Heart left ventricle (tissue), 16 donors: Measurements from ENCODE around the gene PILRB. TPM values are rescaled to one million over a fixed set of nuclear protein-coding genes. Genes with fewer than 3 reads are reported as not detected.

ENCODE experiments used
- ATAC-seq, 4 donors: fragments of 200-7000 bp; cut with Tn5 transposase; one replicate each; pipeline ENCODE4 v1.9.1; 2020 to 2022; ENCODE audit warnings: moderate library complexity in 4 of 4, mild to moderate bottlenecking in 3 of 4, moderate number of reproducible peaks in 1 of 4
- DNase-seq, 5 donors: peaks; one replicate each; pipeline ENCODE4 v3.0.0-alpha.2; 2020
- H3K27ac ChIP-seq, 12 donors: fragments of 200-600 bp; sonication (generic) in 4 of 12; one replicate each; pipeline versions ENCODE4 v1.5.0 to v1.8.0; 2016 to 2022; ENCODE audit warnings: mild to moderate bottlenecking in 2 of 12
- H3K27me3 ChIP-seq, 9 donors: fragments of 200-600 bp; sonication (generic) in 2 of 9; one replicate each; pipeline versions ENCODE4 v1.5.1 to v1.8.0; 2016 to 2022; ENCODE audit warnings: mild to moderate bottlenecking in 3 of 9
- H3K36me3 ChIP-seq, 9 donors: fragments of 200-600 bp; sonication (generic) in 2 of 9; one replicate each; pipeline versions ENCODE4 v1.5.0 to v1.8.0; 2018 to 2022; ENCODE audit warnings: mild to moderate bottlenecking in 2 of 9
- H3K4me1 ChIP-seq, 12 donors: fragments of 200-600 bp; sonication (generic) in 4 of 12; one replicate each; pipeline versions ENCODE4 v1.5.0 to v1.8.0; 2016 to 2022; ENCODE audit warnings: mild to moderate bottlenecking in 3 of 12
- H3K4me3 ChIP-seq, 12 donors: fragments of 200-600 bp; sonication (generic) in 4 of 12; one replicate each; pipeline versions ENCODE4 v1.5.0 to v1.8.0; 2017 to 2022; ENCODE audit warnings: mild to moderate bottlenecking in 9 of 12, moderate library complexity in 4 of 12
- H3K9me3 ChIP-seq, 12 donors: fragments of 200-600 bp; sonication (generic) in 4 of 12; one replicate each; pipeline versions ENCODE4 v1.5.0 to v1.8.0; 2016 to 2022; ENCODE audit warnings: mild to moderate bottlenecking in 1 of 12
- CTCF ChIP-seq, 12 donors: fragments of 200-600 bp; sonication (generic) in 4 of 12; IDR thresholded peaks; one replicate each; pipeline versions ENCODE4 v1.5.0 to v1.8.0; 2018 to 2022; ENCODE audit warnings: antibody characterized with exemption in 12 of 12, mild to moderate bottlenecking in 5 of 12
- POLR2A ChIP-seq, 2 donors: fragments of 450-650 bp; IDR thresholded peaks; one replicate each; pipeline ENCODE4 v1.6.1; 2017; ENCODE audit warnings: antibody characterized with exemption in 2 of 2, mild to moderate bottlenecking in 2 of 2, moderate library complexity in 2 of 2
- whole genome bisulfite sequencing, 4 donors: extraction: QIAGEN DNeasy Blood & Tissue Kit in 2 of 4; methylation state at CpG; one replicate each; pipeline versions ENCODE4 v1.1.5 to v1.1.7; 2013 to 2018; 5-methylcytosine and 5-hydroxymethylcytosine counted together
- intact Hi-C, 10 donors: fragments of 100-400 bp; cut with DNase I; formaldehyde crosslinking; loops; one replicate each; pipeline versions ENCODE4 v1.11.1 to v1.14.2; 2022
- polyA plus RNA-seq, 2 donors: library from polyadenylated mRNA; stranded (reverse); fragments of 200-250 nt; gene quantifications; one replicate each; pipeline ENCODE4 v1.2.3, GENCODE V29; 2013
- total RNA-seq, 9 donors: library from RNA; depleted of rRNA in 2 of 9; stranded (reverse); fragments of >200 nt in 2 of 9; fragmentation: NEBNext Ultra II Directional in 3 of 9; extraction: Animal tissue kit (Norgen Biotek cat#: 25700) in 3 of 9; gene quantifications; one replicate each; pipeline versions ENCODE4 v1.1.0 to v1.2.4, GENCODE V29; 2016 to 2023
- donor health status: ischemic (EF 13 %, LVEDD 7.1; RV severe dilation, severe dysfunction).
- donor health status: healthy with polysubstance abuse.
- donor health status: DM: no; HTN: yes; CAD: no.
- donor health status: DM: no; HTN: no; CAD: no.
- donor health status: ischemic (EF 25% LVEDD 6.9; RV normal size, moderate dysfunction).
- donor health status: ischemic (EF 25% LVEDD 5.7; RV mildly dilated, moderate dysfunction).
- donor health status: healthy.
- donor health status: DM: yes; HTN: yes; CAD: no.
- donor health status: ischemic (EF 35%, LVEDD 5.7; RV mildly dilated, moderate dysfunction).
- donor health status: nonischemic (EF 11% LVEDD 7.7; RV severe dilation, severe dysfunction).
- donor health status: DM: yes; HTN: yes; CAD: no.
- donor health status: PGD.
- donor health status: ischemic (EF 29% LVEDD 5.4; RV normal size, mild dysfunction).
- donor health status: nonischemic (EF 23%, LVEDD 6.1; RV moderate dilation, normal function).

Gene PILRB
- total and polyA plus RNA-seq, 11 donors, result 6.2 to 24.2 (median 10.0) TPM

GRCh38 chr7:100397315-100398081 lies 39.6 kb downstream of the PILRB start:
- Histone ChIP-seq H3K36me3 (peaks cover 0 to 11% (median 0%) of the 10 kb centered on the region in 9 donors), H3K27ac (peak overlapping the region in 1 of 12 donors; percentile 85), H3K4me1 (peaks cover 0 to 57% (median 0%) of the 10 kb centered on the region in 12 donors), H3K9me3 (peaks cover 0 to 3% (median 0%) of the 10 kb centered on the region in 12 donors), H3K4me3 (no peak overlapping the region), H3K27me3 (no peaks in the 10 kb centered on the region)
- TF ChIP-seq CTCF (IDR thresholded peaks at IDR 0.05) (no peak), POLR2A (IDR thresholded peaks at IDR 0.05) (no peak)
- peak in 2 of 4 donors; percentile 30 to 33 for ATAC-seq
- WGBS, 4 donors, result 61 to 63% (median 62%) methylated on average over 12 to 13 of the region's 13 CpGs
- intact Hi-C loops, result no loop called here
- DNase-seq, result no peak

GRCh38 chr7:100398239-100398638 lies 40.3 kb downstream of the PILRB start:
- Histone ChIP-seq H3K36me3 (peaks cover 0 to 11% (median 0%) of the 10 kb centered on the region in 9 donors), H3K27ac (no peak overlapping the region), H3K4me1 (peaks cover 0 to 52% (median 0%) of the 10 kb centered on the region in 12 donors), H3K9me3 (peaks cover 0 to 3% (median 0%) of the 10 kb centered on the region in 12 donors), H3K27me3 (no peaks in the 10 kb centered on the region), H3K4me3 (no peak overlapping the region)
- no peak for ATAC-seq
- no peak for DNase-seq
- TF ChIP-seq CTCF (IDR thresholded peaks at IDR 0.05), result no peak
- no peak for TF ChIP-seq POLR2A (IDR thresholded peaks at IDR 0.05)
- 44 to 50% (median 48%) methylated on average over 2 of the region's 2 CpGs for WGBS, 4 donors
- intact Hi-C loops, result no loop called here

- intact Hi-C loops, result no loop called here
- H3K36me3 ChIP-seq, result peaks cover 0 to 19% (median 0%) of the 10 kb centered on the region in 9 donors
- ATAC-seq (no peak), DNase-seq (no peak)
- H3K4me1 ChIP-seq, result peaks cover 0 to 43% (median 0%) of the 10 kb centered on the region in 12 donors
- no peak overlapping the region for H3K27ac ChIP-seq
- no peak overlapping the region for H3K4me3 ChIP-seq
- H3K9me3 ChIP-seq, result no peaks in the 10 kb centered on the region
- TF ChIP-seq CTCF (IDR thresholded peaks at IDR 0.05), result no peak
- no peak for TF ChIP-seq POLR2A (IDR thresholded peaks at IDR 0.05)
- WGBS, 4 donors, result 95 to 99% (median 97%) methylated on average over 3 of the region's 3 CpGs
- H3K27me3 ChIP-seq, result no peaks in the 10 kb centered on the region
Observed at GRCh38 chr7:100400041-100400440, 42.1 kb downstream of the PILRB start.

GRCh38 chr7:100400656-100401055 lies 42.7 kb downstream of the PILRB start:
- Histone ChIP-seq H3K27ac (no peak overlapping the region), H3K27me3 (no peaks in the 10 kb centered on the region), H3K4me1 (peaks cover 0 to 37% (median 0%) of the 10 kb centered on the region in 12 donors), H3K36me3 (peaks cover 0 to 19% (median 0%) of the 10 kb centered on the region in 9 donors), H3K4me3 (no peak overlapping the region), H3K9me3 (no peaks in the 10 kb centered on the region)
- 75 to 89% (median 82%) methylated on average over 9 to 11 of the region's 11 CpGs for WGBS, 4 donors
- no peak for ATAC-seq
- DNase-seq, result no peak
- TF ChIP-seq CTCF (IDR thresholded peaks at IDR 0.05) (peak in 2 of 12 donors; percentile 4 to 5), POLR2A (IDR thresholded peaks at IDR 0.05) (no peak)
- intact Hi-C loops, result no loop called here
